Measurements from ENCODE around the gene LIPM. TPM values are rescaled to one million over a fixed set of nuclear protein-coding genes. Genes with fewer than 3 reads are reported as not detected.
A peak's percentile ranks its signal among the peaks of the same experiment; 100 is the strongest.
"Not testable (repeated sequence)": the region's sequence is repeated elsewhere in the genome, so short reads cannot be mapped to it uniquely, and the experiment has no call there.

Gene LIPM
- total and polyA plus RNA-seq, 4 donors, result not detected

DNA sequence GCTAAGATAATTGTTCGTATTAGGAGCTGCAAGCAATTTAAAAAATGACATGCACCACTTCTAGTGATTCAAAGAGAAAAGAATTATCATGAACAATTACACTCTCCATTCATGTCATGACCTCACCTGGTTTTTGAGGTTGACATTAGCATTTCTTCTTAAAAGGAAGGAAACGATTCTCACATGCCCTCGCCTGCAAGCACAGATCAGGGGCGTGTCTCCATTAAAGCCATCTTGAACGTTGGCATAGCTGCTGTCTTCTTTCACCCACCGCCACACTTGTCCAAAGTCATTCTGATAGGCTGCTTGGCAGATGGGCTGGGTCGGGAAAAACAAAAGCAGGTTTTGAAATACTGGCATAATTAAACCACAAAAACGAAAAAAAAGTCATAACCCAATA, 29.2 kb downstream of the LIPM start:
- no peaks in the 10 kb centered on the region for H3K27me3 ChIP-seq (ENCODE audit: control insufficient read depth in 1 of 2, insufficient read depth in 2 of 2, low read length in 1 of 2)
- ATAC-seq (ENCODE audit: low FRiP score) (no peak), DNase-seq (no peak)
- no peaks in the 10 kb centered on the region for H3K36me3 ChIP-seq (ENCODE audit: control insufficient read depth in 1 of 2, insufficient read depth in 2 of 2, low read length in 1 of 2)
- H3K4me1 ChIP-seq (ENCODE audit: control insufficient read depth in 1 of 2, insufficient read depth in 2 of 2, low read length in 2 of 2), result no peaks in the 10 kb centered on the region
- H3K27ac ChIP-seq (ENCODE audit: low read depth in 1 of 2, low read length in 2 of 2), result no peak overlapping the region
- no peak overlapping the region for H3K4me3 ChIP-seq (ENCODE audit: low read length in 2 of 2)
- H3K9me3 ChIP-seq (ENCODE audit: control insufficient read depth, low read length), result no peaks in the 10 kb centered on the region
- intact Hi-C loops (cut with DNase I), result loop anchor here in 1 of 2 donors (10.0 kb wide), 1 partner anchor 193 kb away; no protein-coding TSS in a partner anchor
- WGBS, 2 donors, result 73 to 76% methylated on average over 8 of the region's 8 CpGs

DNA sequence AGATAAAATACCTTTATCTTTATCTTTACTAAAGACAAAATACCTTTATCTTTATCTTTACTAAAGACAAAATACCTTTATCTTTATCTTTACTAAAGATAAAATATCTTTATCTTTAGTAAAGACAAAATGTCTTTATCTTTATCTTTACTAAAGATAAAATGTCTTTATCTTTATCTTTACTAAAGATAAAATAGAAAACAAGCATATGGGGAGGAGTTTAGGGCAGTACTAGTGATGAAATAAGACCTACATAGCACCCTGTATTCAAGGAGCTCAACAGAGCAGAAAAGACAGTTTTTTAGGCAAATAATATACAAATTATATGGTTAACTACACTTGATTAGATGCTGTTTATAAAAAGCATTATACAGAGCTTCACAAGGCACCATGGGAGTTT, 29.8 kb downstream of the LIPM start:
- no peak for ATAC-seq (ENCODE audit: low FRiP score)
- H3K27me3 ChIP-seq (ENCODE audit: control insufficient read depth in 1 of 2, insufficient read depth in 2 of 2, low read length in 1 of 2), result no peaks in the 10 kb centered on the region
- intact Hi-C loops (cut with DNase I), result loop anchor here in 1 of 2 donors (10.0 kb wide), 1 partner anchor 192 kb away; no protein-coding TSS in a partner anchor
- H3K27ac ChIP-seq (ENCODE audit: low read depth in 1 of 2, low read length in 2 of 2), result no peak overlapping the region
- H3K4me1 ChIP-seq (ENCODE audit: control insufficient read depth in 1 of 2, insufficient read depth in 2 of 2, low read length in 2 of 2), result no peaks in the 10 kb centered on the region
- H3K9me3 ChIP-seq (ENCODE audit: control insufficient read depth, low read length), result no peaks in the 10 kb centered on the region
- H3K4me3 ChIP-seq (ENCODE audit: low read length in 2 of 2), result no peak overlapping the region
- H3K36me3 ChIP-seq (ENCODE audit: control insufficient read depth in 1 of 2, insufficient read depth in 2 of 2, low read length in 1 of 2), result no peaks in the 10 kb centered on the region
- no peak for DNase-seq

DNA sequence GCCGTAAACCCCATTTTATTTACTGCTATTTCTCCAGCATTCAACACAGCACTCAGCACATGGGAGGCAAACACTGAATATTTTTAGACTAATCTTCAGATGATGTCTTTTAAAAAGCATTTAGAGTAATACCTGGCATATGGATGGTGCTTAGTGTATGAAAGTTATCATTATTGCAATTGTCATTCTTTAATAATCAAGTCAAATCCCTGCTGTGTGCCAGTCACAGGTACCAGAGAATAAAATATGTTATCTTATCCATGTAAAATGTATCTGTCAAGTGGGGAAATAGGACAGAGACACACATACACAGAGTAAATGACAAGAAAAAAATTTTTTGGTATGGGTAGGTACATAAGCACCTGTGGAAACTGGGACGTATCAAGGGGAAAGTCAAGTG, 30.6 kb downstream of the LIPM start:
- DNase-seq, result no peak
- Histone ChIP-seq H3K4me1 (ENCODE audit: control insufficient read depth in 1 of 2, insufficient read depth in 2 of 2, low read length in 2 of 2) (no peaks in the 10 kb centered on the region), H3K4me3 (ENCODE audit: low read length in 2 of 2) (no peak overlapping the region), H3K36me3 (ENCODE audit: control insufficient read depth in 1 of 2, insufficient read depth in 2 of 2, low read length in 1 of 2) (no peaks in the 10 kb centered on the region), H3K9me3 (ENCODE audit: control insufficient read depth, low read length) (no peaks in the 10 kb centered on the region), H3K27me3 (ENCODE audit: control insufficient read depth in 1 of 2, insufficient read depth in 2 of 2, low read length in 1 of 2) (no peaks in the 10 kb centered on the region), H3K27ac (ENCODE audit: low read depth in 1 of 2, low read length in 2 of 2) (no peak overlapping the region)
- ATAC-seq (ENCODE audit: low FRiP score), result no peak
- 93 to 96% methylated on average over 2 of the region's 2 CpGs for WGBS, 2 donors
- intact Hi-C loops (cut with DNase I), result loop anchor here in 1 of 2 donors (10.0 kb wide), 1 partner anchor 192 kb away; no protein-coding TSS in a partner anchor

DNA sequence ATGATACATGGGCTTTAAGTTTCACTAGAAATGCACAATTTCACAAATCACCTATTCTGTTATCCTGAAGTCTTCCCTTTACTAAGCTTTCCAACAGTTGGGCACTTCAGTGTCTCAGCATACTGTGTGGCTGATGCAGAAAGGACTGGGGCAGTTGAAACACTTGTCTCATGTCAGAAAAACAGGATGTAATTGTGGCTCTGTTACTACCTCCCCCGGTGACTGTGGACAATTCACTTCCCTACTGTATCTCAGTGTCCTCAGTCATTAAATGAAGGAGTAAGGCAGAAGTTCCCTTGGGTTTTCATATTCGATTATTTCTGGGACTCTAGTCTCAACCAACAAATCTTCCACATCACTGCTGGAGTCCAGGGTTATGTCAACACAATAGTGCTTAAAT, 31.2 kb downstream of the LIPM start:
- no peaks in the 10 kb centered on the region for H3K27me3 ChIP-seq (ENCODE audit: control insufficient read depth in 1 of 2, insufficient read depth in 2 of 2, low read length in 1 of 2)
- no peak overlapping the region for H3K4me3 ChIP-seq (ENCODE audit: low read length in 2 of 2)
- no peaks in the 10 kb centered on the region for H3K9me3 ChIP-seq (ENCODE audit: control insufficient read depth, low read length)
- H3K27ac ChIP-seq (ENCODE audit: low read depth in 1 of 2, low read length in 2 of 2), result no peak overlapping the region
- no peaks in the 10 kb centered on the region for H3K4me1 ChIP-seq (ENCODE audit: control insufficient read depth in 1 of 2, insufficient read depth in 2 of 2, low read length in 2 of 2)
- 49 to 61% methylated on average over 2 of the region's 2 CpGs for WGBS, 2 donors
- DNase-seq, result peak in 1 of 2 donors; percentile 44
- intact Hi-C loops (cut with DNase I), result loop anchor here (2.0 to 10.0 kb wide), 2 partner anchors 99 to 191 kb away; no protein-coding TSS in a partner anchor
- no peaks in the 10 kb centered on the region for H3K36me3 ChIP-seq (ENCODE audit: control insufficient read depth in 1 of 2, insufficient read depth in 2 of 2, low read length in 1 of 2)
- no peak for ATAC-seq (ENCODE audit: low FRiP score)

DNA sequence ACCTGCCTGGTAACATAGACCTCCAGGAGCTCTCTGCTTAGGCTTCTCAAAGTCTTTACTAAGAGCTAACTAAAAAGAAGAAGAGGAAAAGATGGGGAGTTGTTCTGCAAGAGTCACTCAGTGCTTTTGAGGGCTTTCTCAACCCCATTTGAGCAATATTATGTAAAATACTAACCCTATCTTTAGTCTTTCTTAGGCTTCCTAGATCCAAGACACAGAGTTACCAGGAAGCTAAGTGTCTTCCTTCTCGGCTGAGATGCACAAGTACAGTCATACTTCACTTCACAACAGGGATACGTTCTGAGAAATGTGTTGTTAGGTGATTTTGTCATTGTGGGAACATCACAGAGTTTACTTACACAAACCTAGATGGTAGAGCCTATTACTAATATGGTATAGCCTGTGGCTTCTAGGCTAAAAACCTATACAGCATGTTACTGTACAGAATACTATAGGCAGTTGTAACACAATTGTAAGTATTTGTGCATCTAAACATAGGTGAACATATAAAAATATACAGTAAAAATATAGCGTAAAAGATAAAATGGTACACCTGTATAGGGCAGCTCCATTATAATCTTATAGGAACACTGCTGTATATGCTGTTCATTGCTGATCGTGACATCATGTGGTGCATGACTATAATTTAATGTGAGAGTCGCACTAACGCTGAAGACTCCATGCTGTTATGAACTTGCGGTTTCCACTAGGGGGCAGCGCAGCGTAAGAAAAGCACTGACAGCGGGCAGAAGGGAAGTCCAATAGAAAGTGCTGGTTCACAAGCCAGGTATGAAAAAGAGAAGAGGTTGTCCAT, 32.8 kb downstream of the LIPM start:
- Histone ChIP-seq H3K9me3 (ENCODE audit: control insufficient read depth, low read length) (no peaks in the 10 kb centered on the region), H3K4me1 (ENCODE audit: control insufficient read depth in 1 of 2, insufficient read depth in 2 of 2, low read length in 2 of 2) (no peaks in the 10 kb centered on the region), H3K27me3 (ENCODE audit: control insufficient read depth in 1 of 2, insufficient read depth in 2 of 2, low read length in 1 of 2) (no peaks in the 10 kb centered on the region), H3K27ac (ENCODE audit: low read depth in 1 of 2, low read length in 2 of 2) (no peak overlapping the region), H3K4me3 (ENCODE audit: low read length in 2 of 2) (no peak overlapping the region), H3K36me3 (ENCODE audit: control insufficient read depth in 1 of 2, insufficient read depth in 2 of 2, low read length in 1 of 2) (no peaks in the 10 kb centered on the region)
- WGBS, 2 donors, result 16 to 17% methylated on average over 10 of the region's 10 CpGs
- intact Hi-C loops (cut with DNase I), result loop anchor here (2.0 to 10.0 kb wide), 4 partner anchors 97 to 377 kb away; partner anchors contain the start of gene FAS (in 2 of the 2)
- peak; percentile 91 to 95 for DNase-seq
- ATAC-seq (ENCODE audit: low FRiP score), result peak; percentile 92

DNA sequence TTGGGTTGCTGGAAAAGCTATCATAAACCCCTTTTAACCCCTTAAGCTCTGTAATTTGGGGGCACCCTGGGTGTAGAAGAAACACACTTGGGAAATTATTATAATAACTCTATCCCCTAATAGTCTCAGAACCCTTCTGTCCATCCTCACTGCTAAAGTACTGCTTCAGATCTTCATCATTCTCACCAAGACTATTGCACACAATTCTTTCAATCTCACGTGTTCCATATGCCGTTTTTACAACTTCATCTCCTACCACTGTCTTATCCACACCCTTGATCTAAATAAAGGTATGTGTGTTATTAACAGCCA, 33.3 kb downstream of the LIPM start:
- ATAC-seq (ENCODE audit: low FRiP score) (no peak), DNase-seq (no peak)
- Histone ChIP-seq H3K27me3 (ENCODE audit: control insufficient read depth in 1 of 2, insufficient read depth in 2 of 2, low read length in 1 of 2) (no peaks in the 10 kb centered on the region), H3K4me1 (ENCODE audit: control insufficient read depth in 1 of 2, insufficient read depth in 2 of 2, low read length in 2 of 2) (no peaks in the 10 kb centered on the region), H3K9me3 (ENCODE audit: control insufficient read depth, low read length) (no peaks in the 10 kb centered on the region), H3K27ac (ENCODE audit: low read depth in 1 of 2, low read length in 2 of 2) (no peak overlapping the region), H3K36me3 (ENCODE audit: control insufficient read depth in 1 of 2, insufficient read depth in 2 of 2, low read length in 1 of 2) (no peaks in the 10 kb centered on the region), H3K4me3 (ENCODE audit: low read length in 2 of 2) (no peak overlapping the region)
- intact Hi-C loops (cut with DNase I), result loop anchor here (2.0 to 10.0 kb wide), 4 partner anchors 97 to 376 kb away; partner anchors contain the start of gene FAS (in 2 of the 2)
- WGBS, 2 donors, result 10 to 13% methylated on average over 2 of the region's 2 CpGs

DNA sequence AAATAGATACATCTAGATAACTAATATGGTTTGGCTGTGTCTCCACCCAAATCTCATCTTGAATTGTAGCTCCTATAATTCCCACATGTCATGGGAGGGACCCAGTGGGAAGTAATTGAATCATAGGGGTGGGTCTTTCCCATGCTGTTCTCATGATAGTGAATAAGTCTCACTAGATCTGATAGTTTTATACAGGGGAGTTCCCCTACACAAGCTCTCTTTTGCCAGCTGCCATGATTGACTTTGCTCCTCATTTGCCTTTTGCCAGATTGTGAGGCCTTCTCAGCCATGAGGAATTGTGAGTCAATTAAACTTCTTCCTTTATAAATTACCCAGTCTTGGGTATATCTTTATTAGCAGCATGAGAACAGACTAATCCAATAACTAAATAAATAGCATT, 35.1 kb downstream of the LIPM start:
- H3K9me3 ChIP-seq (ENCODE audit: control insufficient read depth, low read length); H3K27me3 ChIP-seq (ENCODE audit: control insufficient read depth in 1 of 2, insufficient read depth in 2 of 2, low read length in 1 of 2); ATAC-seq (ENCODE audit: low FRiP score); H3K4me1 ChIP-seq (ENCODE audit: control insufficient read depth in 1 of 2, insufficient read depth in 2 of 2, low read length in 2 of 2); DNase-seq; H3K36me3 ChIP-seq (ENCODE audit: control insufficient read depth in 1 of 2, insufficient read depth in 2 of 2, low read length in 1 of 2); H3K4me3 ChIP-seq (ENCODE audit: low read length in 2 of 2); H3K27ac ChIP-seq (ENCODE audit: low read depth in 1 of 2, low read length in 2 of 2): not testable (repeated sequence)
- intact Hi-C loops (cut with DNase I), result loop anchor here (2.0 to 10.0 kb wide), 4 partner anchors 95 to 375 kb away; partner anchors contain the start of gene FAS (in 2 of the 2)

DNA sequence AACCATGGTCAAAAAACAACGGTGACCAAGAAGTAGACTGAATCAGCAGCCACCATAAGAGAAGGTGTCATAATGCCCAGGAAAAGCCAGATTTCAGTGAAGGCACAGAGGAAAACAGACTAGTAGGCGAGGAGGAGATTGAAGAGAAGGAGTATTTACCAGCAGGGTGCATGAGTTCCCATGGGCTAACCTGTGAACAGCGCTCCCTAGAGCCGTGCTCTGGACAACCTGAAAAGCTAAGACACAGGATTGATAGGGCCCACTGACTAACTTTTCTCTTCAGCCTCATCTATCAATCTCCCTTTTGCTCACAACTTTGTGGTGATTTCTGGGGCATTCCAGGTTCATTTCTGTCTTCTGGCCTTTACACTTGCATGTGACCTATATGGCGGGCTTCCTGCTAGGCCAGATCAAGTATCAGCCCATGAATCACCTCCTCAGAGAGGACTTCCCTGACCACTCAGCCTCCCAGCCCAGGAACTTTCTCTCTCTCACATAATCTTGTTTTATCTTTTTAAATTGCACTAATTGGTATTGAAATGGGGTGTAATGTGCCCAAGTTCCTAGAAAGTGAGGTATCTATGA, 36.3 kb downstream of the LIPM start:
- Histone ChIP-seq H3K4me1 (ENCODE audit: control insufficient read depth in 1 of 2, insufficient read depth in 2 of 2, low read length in 2 of 2) (no peaks in the 10 kb centered on the region), H3K27ac (ENCODE audit: low read depth in 1 of 2, low read length in 2 of 2) (no peak overlapping the region), H3K4me3 (ENCODE audit: low read length in 2 of 2) (no peak overlapping the region), H3K27me3 (ENCODE audit: control insufficient read depth in 1 of 2, insufficient read depth in 2 of 2, low read length in 1 of 2) (no peaks in the 10 kb centered on the region), H3K9me3 (ENCODE audit: control insufficient read depth, low read length) (no peaks in the 10 kb centered on the region), H3K36me3 (ENCODE audit: control insufficient read depth in 1 of 2, insufficient read depth in 2 of 2, low read length in 1 of 2) (no peaks in the 10 kb centered on the region)
- WGBS, 2 donors, result 91 to 93% methylated on average over 5 of the region's 5 CpGs
- no peak for ATAC-seq (ENCODE audit: low FRiP score)
- no peak for DNase-seq
- intact Hi-C loops (cut with DNase I), result loop anchor here (2.0 to 10.0 kb wide), 4 partner anchors 94 to 373 kb away; partner anchors contain the start of gene FAS (in 2 of the 2)
